CD4-positive, alpha-beta T cell (primary cell): ENCODE measurements around the gene SORCS2. TPM values are rescaled to one million over a fixed set of nuclear protein-coding genes. Genes with fewer than 3 reads are reported as not detected.

Experiments used
- ATAC-seq: fragments of 200-7000 bp; cut with Tn5 transposase; one replicate; pipeline ENCODE4 v1.10.0; 2022; ENCODE audit warnings: mild to moderate bottlenecking; ENCODE audit not compliant: poor library complexity
- CTCF ChIA-PET: fragments of 350-600 bp; sonication (Branson Sonifier 250); formaldehyde crosslinking; loops from one replicate; lab custom pipeline; 2021; ENCODE audit warnings: antibody characterized with exemption, inconsistent platforms; lab: Charles Lee
- POLR2A ChIA-PET: fragments of 350-600 bp; sonication (Branson Sonifier 250); formaldehyde crosslinking; loops from one replicate; lab custom pipeline; 2021; ENCODE audit warnings: antibody characterized with exemption, inconsistent platforms; lab: Charles Lee
- DNase-seq, 14 experiments: peaks; one replicate each; pipeline ENCODE4 v3.0.0-alpha.2; 2013 to 2020; ENCODE audit warnings: mixed read lengths in 2 of 14
- H3K27ac ChIP-seq, 2 donors: one replicate each; pipeline versions ENCODE4 v1.5.1 to v1.7.0; 2013; ENCODE audit warnings: low read length in 2 of 2, low read depth in 1 of 2, mild to moderate bottlenecking in 1 of 2
- H3K27me3 ChIP-seq, 2 experiments: 1 replicate in 1 of 2; 2 replicates in 1 of 2; pipeline versions ENCODE4 v1.6.1 to v1.7.0; 2013; ENCODE audit warnings: low read length in 2 of 2, control low read depth in 1 of 2, mild to moderate bottlenecking in 1 of 2, moderate library complexity in 1 of 2; ENCODE audit not compliant: insufficient read depth in 2 of 2, control insufficient read depth in 1 of 2
- H3K36me3 ChIP-seq: one replicate; pipeline ENCODE4 v1.6.1; 2013; ENCODE audit warnings: low read length, control low read depth; ENCODE audit not compliant: insufficient read depth
- H3K4me1 ChIP-seq: one replicate; pipeline ENCODE4 v1.6.1; 2013; ENCODE audit warnings: low read length, control low read depth; ENCODE audit not compliant: insufficient read depth
- H3K4me3 ChIP-seq: one replicate; pipeline ENCODE4 v1.5.1; 2013; ENCODE audit warnings: mild to moderate bottlenecking, low read length, moderate library complexity
- H3K9me3 ChIP-seq, 2 experiments: 1 replicate in 1 of 2; 2 replicates in 1 of 2; pipeline versions ENCODE4 v1.6.1 to v1.7.0; 2013; ENCODE audit warnings: low read length in 2 of 2, mild to moderate bottlenecking in 2 of 2, control low read depth in 1 of 2, moderate library complexity in 1 of 2; ENCODE audit not compliant: control insufficient read depth in 1 of 2, insufficient read depth in 1 of 2
- H3K27ac Mint-ChIP-seq: one replicate; pipeline ENCODE4 v1.8.0; 2020; ENCODE audit warnings: mixed read lengths
- H3K27me3 Mint-ChIP-seq: one replicate; pipeline ENCODE4 v1.8.0; 2021; ENCODE audit warnings: mixed read lengths
- H3K36me3 Mint-ChIP-seq: one replicate; pipeline ENCODE4 v1.8.0; 2021; ENCODE audit warnings: low read depth, mixed read lengths
- H3K4me1 Mint-ChIP-seq: one replicate; pipeline ENCODE4 v1.8.0; 2021; ENCODE audit warnings: low read depth, mixed read lengths
- H3K4me3 Mint-ChIP-seq: one replicate; pipeline ENCODE4 v1.8.0; 2020; ENCODE audit warnings: mild to moderate bottlenecking, mixed read lengths
- H3K9me3 Mint-ChIP-seq: one replicate; pipeline ENCODE4 v1.8.0; 2020; ENCODE audit warnings: mixed read lengths
- intact Hi-C, 2 experiments: fragments of 100-400 bp; cut with DNase I in 1 of 2; cut with micrococcal nuclease in 1 of 2; formaldehyde crosslinking; loops; one replicate each; pipeline versions ENCODE4 v1.15.1 to v1.9.0; 2023 to 2025; cut with DNase I, micrococcal nuclease
- total RNA-seq, 174 experiments: library from RNA in 2 of 174; stranded (reverse) in 2 of 174; gene quantifications; one replicate each; pipeline ENCODE4 v1.2.3 and lab custom pipeline; 2021 to 2026
- TF ChIP-seq, protein P1 (sequence below): fragments of 200-600 bp; IDR thresholded peaks from one replicate; pipeline ENCODE4 v1.8.0; 2022; ENCODE audit warnings: antibody characterized with exemption, mild to moderate bottlenecking

Gene SORCS2
- total RNA-seq, 2 experiments from 2014 or later: not detected

DNA sequence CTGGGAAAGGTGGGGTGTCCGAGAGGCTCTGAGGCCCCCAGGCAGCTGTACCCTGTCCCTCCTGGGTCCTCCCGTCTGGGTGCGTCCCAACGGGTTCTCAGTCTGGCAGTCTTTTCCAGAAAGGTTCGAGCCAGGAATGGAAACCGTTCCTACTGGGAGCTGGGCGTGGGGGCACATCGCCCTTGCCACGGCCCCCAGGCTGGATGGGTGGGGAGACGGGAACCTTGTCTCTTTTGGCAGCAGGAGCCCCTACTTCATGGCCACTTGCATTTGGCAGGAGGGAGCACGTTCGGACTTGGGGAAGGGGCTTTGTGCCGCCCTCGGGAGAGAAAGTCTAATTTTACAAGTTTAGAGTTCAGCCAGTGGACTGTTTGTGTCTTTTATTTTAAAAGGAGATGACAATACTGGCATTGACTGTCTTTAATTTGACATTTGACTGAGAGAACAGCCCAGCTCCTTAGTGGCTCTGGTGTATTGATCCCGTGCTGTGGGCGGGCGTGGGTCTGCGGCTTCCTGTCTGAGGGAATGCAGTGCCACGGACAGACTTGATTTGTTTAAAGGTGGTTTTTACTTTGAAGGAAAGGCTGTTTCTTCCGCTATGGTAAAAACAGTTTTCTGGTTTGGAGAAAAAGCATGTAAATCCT, 95.1 kb downstream of the SORCS2 start:
- H3K27me3 ChIP-seq: peaks cover 0 to 5% of the 10 kb centered on the region in 2 experiments
- no peak overlapping the region for H3K27ac ChIP-seq
- CTCF ChIA-PET: no interaction called here
- H3K9me3 ChIP-seq: peaks cover 0 to 17% of the 10 kb centered on the region in 2 experiments
- Mint-ChIP-seq H3K9me3 (no peaks in the 10 kb centered on the region), H3K27ac (no peak overlapping the region), H3K4me1 (no peaks in the 10 kb centered on the region), H3K36me3 (no peaks in the 10 kb centered on the region), H3K4me3 (no peak overlapping the region), H3K27me3 (peaks cover 2% of the 10 kb centered on the region)
- peaks cover 3% of the 10 kb centered on the region for H3K4me1 ChIP-seq
- intact Hi-C loops: no loop called here
- TF ChIP-seq, protein P1, sequence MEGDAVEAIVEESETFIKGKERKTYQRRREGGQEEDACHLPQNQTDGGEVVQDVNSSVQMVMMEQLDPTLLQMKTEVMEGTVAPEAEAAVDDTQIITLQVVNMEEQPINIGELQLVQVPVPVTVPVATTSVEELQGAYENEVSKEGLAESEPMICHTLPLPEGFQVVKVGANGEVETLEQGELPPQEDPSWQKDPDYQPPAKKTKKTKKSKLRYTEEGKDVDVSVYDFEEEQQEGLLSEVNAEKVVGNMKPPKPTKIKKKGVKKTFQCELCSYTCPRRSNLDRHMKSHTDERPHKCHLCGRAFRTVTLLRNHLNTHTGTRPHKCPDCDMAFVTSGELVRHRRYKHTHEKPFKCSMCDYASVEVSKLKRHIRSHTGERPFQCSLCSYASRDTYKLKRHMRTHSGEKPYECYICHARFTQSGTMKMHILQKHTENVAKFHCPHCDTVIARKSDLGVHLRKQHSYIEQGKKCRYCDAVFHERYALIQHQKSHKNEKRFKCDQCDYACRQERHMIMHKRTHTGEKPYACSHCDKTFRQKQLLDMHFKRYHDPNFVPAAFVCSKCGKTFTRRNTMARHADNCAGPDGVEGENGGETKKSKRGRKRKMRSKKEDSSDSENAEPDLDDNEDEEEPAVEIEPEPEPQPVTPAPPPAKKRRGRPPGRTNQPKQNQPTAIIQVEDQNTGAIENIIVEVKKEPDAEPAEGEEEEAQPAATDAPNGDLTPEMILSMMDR: no peak
- no peak overlapping the region for H3K4me3 ChIP-seq
- no peak for ATAC-seq
- H3K36me3 ChIP-seq: no peaks in the 10 kb centered on the region
- DNase-seq: no peak
- POLR2A ChIA-PET: no interaction called here

DNA sequence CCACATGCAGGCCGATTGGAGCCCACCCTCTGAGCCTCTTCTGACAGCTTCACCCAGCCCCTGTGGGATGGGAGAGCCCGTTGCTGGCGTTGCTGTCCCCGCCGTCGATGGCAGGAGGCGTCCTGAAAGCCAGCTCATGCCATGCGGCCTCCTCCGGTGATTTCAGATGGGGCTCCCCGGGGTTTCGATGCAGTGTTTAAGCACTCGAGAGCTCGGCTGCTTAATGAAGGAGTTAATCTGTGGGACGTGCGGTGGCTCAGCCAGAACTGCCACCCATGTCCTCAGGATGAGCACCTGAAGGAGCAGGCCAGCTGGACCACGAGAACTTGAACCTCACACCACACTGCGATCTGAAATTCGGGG, 95.6 kb downstream of the SORCS2 start:
- ATAC-seq: no peak
- POLR2A ChIA-PET: no interaction called here
- Mint-ChIP-seq H3K36me3 (no peaks in the 10 kb centered on the region), H3K4me3 (no peak overlapping the region), H3K4me1 (no peaks in the 10 kb centered on the region), H3K27me3 (no peaks in the 10 kb centered on the region), H3K9me3 (no peaks in the 10 kb centered on the region), H3K27ac (no peak overlapping the region)
- no peak overlapping the region for H3K4me3 ChIP-seq
- peaks cover 0 to 5% of the 10 kb centered on the region in 2 experiments for H3K27me3 ChIP-seq
- DNase-seq: no peak
- peaks cover 3% of the 10 kb centered on the region for H3K4me1 ChIP-seq
- H3K36me3 ChIP-seq: no peaks in the 10 kb centered on the region
- no peak overlapping the region for H3K27ac ChIP-seq
- TF ChIP-seq, protein P1: no peak
- CTCF ChIA-PET: no interaction called here
- peaks cover 0 to 17% of the 10 kb centered on the region in 2 experiments for H3K9me3 ChIP-seq
- intact Hi-C loops: no loop called here

DNA sequence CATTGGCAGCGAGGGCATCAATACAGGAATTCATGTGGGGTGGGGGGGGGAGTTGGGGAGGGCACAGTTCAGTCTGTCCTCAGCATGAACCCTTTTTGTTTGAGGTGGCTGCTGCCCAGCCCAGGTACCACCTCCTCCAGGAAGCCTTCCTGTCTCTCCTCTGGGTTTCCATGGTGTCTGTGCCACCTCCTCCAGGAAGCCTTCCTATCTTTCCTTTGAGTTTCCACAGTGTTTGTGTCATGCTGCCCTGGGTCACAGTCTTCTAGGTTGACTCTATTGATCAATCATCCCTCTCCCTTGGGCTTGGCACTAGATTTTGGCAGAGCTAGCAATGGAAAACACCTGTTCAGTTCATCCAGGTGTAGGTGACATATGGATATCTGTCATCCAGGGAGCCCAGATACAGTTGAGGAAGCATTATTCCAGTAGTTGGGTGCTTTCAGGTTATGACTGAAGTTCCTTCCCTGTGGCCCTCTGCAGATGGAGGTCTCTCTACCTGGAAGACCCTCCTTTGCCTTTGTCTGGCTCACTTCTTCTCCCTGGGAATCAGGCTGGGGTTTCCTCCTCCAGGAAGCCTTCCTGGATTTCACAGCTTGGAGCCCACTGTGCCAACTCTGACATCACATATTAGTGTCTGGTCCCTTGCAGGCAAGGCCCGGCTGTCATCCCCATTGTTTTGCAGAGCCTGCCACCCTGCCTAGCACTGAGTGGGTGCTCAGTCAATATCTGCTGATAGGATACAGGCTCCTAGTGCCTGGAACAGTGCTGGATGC, 96.6 kb downstream of the SORCS2 start:
- ATAC-seq (no peak), DNase-seq (no peak)
- Mint-ChIP-seq H3K9me3 (no peaks in the 10 kb centered on the region), H3K4me3 (no peak overlapping the region), H3K27me3 (no peaks in the 10 kb centered on the region), H3K4me1 (no peaks in the 10 kb centered on the region), H3K27ac (no peak overlapping the region), H3K36me3 (no peaks in the 10 kb centered on the region)
- POLR2A ChIA-PET: no interaction called here
- no peaks in the 10 kb centered on the region for H3K36me3 ChIP-seq
- CTCF ChIA-PET: no interaction called here
- peaks cover 3% of the 10 kb centered on the region for H3K4me1 ChIP-seq
- H3K27me3 ChIP-seq: peaks cover 0 to 5% of the 10 kb centered on the region in 2 experiments
- H3K9me3 ChIP-seq: peaks cover 0 to 17% of the 10 kb centered on the region in 2 experiments
- H3K4me3 ChIP-seq: no peak overlapping the region
- no peak overlapping the region for H3K27ac ChIP-seq
- intact Hi-C loops: no loop called here
- TF ChIP-seq, protein P1: no peak
